ENCODE data around the gene PAQR4.

PAQR4 gene

GRCh38 chr16:2946649-2947048 lies 22.5 kb upstream of the PAQR4 start:
- no peak for DNase-seq

DNA sequence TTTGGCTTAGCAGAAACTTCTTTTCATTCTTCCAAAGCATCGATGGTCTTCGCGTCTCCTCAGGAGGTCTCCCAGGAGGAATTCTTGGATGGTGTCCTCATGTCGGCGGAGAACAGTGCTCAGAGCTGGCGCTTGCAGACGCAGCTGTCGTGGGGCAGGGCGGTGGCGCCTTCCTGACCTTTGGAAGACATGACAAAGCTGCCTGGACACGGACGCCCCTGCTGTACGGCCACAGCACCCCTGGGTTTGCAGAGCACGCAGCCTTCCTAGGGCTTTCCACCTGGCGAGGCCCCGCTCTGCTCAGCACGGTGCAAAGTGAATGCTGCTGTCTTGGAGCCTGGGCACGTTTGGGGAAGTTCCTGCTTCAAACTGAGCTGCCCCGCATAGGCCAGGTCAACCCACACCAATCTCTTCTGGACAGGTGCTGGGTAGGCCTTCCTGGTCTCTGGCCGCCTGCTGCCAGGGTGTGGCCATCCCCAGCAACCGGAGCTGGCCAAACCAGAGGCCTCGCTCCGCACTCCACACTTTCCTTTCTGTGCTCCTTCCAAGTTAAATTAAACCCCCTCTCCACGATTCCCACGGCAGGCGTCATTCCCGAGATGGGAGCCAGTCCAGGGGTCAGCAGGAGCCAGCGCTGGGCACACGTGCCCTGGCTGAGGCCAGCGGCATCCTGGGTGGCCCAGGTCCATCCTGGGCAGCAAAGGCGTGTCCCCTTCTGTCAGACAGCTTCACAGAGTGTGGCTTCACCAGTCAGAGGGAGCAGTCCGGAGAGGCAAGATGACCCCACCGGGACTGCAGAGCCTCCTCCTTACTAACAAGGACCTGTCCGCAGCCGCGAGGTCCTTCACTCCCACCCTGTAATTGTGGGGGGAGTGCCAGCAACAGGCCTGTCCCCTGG lies 20.1 kb upstream of the PAQR4 start:
- DNase-seq, result no peak

- DNase-seq, result no peak
These were observed 19.3 kb upstream of the PAQR4 start for GRCh38 chr16:2949705-2950352.

GRCh38 chr16:2950353-2950724 lies 18.8 kb upstream of the PAQR4 start:
- no peak for DNase-seq

- DNase-seq, result no peak
These were observed 18.4 kb upstream of the PAQR4 start for GRCh38 chr16:2950773-2951172.

DNA sequence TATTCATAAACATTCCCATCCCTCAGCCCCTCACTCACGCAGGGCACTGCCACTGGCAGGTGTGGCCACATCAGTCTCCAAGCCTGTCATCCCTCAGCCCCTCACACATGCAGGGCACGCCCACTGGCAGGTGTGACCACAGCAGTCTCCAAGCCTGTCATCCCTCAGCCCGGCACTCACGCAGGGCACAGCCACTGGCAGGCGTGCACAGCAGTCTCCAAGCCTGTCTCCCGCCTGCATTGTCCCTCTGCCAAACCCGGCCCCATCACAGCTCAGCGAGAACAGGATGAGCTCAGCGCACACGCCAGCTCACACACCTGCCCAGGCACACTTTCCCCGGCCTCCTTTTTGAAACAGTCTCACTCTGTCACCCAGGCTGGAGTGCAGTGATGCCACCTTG lies 16.5 kb upstream of the PAQR4 start:
- no peak for DNase-seq

DNA sequence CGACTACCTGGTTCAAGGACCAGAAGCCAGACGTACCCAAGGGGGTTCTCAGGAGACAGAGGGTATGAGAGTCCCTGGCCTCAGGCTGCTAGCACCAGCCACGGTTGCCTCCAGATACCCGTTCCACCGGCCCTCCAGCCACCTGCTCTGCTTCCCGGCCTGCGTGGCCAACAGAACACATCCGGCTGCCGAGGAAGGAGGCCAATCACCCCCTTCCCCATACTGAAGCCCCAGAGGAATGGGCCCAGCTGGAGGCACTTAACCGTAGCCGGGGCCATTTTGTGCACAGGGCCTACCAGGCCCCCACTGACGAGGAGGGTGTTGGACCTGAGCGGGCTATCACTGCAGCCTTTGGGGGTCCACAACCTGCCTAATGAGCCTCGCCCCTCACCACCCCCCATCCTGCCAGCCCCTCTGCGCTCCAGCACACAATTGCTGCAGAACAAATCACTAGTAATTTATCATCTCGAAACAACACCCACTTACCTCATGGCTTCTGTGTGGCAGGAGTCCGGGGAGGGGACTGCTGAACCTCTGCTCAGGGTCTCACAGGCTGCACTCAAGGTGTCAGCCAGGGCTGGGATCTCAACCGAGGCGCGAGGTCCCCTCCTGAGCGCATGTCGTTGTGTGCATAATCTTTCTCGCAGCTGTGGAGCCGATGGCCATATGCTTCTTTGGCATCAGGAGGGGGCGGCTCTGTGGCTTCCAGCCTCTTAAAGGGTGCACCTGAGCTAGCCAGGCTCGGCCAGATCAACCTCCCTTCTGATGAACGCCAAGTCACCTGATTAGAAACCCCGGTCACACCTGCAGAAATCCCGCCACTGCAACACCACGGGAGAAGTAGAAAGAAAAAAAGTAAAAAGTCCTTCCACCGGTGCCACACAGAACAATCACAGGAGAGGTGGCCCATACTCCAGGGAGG lies 15.2 kb upstream of the PAQR4 start:
- DNase-seq, result no peak

- no peak for DNase-seq
These were observed 14.3 kb upstream of the PAQR4 start for GRCh38 chr16:2954656-2955381.

GRCh38 chr16:2955438-2955778 lies 13.7 kb upstream of the PAQR4 start:
- DNase-seq, result no peak

GRCh38 chr16:2955779-2956578 lies 13.2 kb upstream of the PAQR4 start:
- no peak for DNase-seq

DNA sequence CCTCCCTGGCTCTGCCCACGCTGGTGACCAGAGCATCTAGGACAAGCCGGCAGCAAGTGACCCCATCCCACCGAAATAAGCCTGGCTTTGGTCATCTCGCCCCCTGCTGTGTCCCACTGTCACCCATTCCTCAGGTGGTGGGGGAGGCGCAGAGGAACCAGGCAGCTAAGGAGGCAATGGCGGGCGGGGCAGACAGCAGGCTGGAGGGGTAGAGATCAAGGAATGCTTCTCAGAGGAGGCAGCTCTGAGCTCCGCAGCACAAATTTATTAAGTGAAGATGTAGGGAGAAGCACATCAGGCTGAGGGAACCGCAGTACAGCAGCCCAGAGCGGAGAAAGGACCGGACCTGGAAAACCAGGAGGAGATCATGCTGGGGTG lies 12.6 kb upstream of the PAQR4 start:
- DNase-seq, result no peak

DNA sequence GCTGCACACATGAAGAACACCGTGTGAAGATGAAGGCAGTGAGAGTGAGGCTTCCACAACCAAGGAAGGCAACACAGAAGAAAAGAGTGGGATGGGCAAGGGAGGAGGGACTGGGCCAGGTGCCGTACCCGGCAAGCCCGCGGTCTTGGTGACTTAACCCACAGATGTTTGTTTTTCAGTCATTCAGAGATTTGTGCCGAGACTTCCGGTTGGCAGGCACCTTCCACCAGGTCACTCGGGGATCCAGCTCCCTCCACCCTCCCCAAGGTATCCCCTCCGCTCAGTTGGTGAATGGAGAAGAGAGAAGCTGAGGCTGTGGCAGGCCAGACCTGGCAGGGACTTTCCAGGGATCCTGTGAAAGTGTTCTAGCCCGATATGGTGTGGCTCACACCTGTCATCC lies 9.9 kb upstream of the PAQR4 start:
- no peak for DNase-seq

- DNase-seq, result no peak
These were observed 8.8 kb upstream of the PAQR4 start for GRCh38 chr16:2960183-2961010.

DNA sequence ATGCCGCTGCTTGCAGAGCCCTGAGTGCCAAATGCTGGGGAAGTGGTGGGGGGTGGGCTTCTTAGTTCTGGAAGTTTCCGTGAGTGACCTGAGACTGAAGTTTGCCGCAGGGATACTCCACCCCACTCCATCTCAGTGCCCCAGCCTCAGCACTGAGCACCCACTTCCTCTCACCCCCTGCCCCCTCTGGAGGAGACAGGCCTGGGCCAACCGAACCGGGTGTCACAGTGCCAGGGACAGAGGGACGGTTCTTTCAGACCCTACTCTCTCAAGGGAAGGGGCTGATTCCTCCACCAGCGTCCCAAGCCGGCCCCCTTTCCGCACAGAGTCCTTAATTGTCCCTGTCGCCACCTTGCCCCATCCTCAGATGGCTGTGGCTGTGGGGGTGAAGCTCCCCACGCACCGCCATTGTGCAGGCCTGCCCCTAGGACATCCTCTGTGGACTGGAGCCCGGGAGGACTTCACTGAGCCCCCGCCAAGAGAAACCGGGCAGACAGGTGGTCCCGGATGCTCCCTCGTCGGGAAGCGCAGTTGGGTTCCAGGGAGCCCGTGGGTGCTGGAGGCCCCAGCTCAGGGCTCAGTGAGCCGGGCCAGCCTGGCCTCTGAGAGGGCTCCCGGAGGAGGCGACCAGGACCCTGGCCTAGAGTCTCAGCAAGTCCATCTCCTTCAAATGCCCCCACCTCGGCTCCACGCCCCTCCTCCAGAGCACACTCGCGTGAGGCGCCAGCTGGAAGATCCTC lies 6.6 kb upstream of the PAQR4 start:
- DNase-seq, result no peak

GRCh38 chr16:2963074-2963722 lies 6.0 kb upstream of the PAQR4 start:
- DNase-seq, result no peak

GRCh38 chr16:2963723-2964474 lies 5.2 kb upstream of the PAQR4 start, which contains the start of gene KREMEN2:
TSS of gene KREMEN2 (plus strand) at chr16:2964275. CDS start at chr16:2964521, 246 bp downstream.
- DNase-seq, result no peak

DNA sequence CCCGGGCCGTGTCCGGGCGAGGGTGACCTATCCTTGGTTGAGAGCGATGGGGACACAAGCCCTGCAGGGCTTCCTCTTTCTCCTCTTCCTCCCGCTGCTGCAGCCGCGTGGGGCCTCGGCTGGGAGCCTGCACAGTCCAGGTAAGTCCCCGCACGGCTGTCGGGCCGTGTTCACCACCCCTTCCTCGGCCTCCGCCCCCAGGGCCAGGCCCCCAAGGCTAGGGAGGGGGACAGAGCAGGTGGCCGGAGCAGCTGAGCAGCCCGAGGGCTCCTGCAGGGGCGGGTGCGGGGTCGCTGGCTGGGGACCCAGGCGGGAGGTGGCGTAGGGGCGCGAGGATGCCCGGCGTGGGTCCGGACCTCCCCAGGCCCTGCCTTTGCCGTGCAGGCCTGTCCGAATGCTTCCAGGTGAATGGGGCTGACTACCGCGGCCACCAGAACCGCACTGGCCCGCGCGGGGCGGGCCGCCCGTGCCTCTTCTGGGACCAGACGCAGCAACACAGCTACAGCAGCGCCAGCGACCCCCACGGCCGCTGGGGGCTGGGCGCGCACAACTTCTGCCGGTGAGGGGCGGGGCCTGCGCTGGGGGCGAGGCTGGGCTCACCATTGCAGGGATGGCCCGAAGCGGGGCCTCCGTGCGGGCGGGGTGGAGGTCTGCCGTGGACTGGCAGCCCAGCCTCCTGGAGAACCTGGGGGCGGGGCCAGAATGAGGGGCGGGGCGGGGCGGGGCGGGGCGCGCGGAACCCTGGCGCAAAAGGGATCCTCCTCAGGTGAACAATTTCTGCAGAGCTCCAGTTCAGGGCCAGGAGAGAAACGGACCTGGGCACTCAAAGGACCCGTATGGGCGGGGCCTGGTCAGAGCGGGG lies 4.4 kb upstream of the PAQR4 start:
- DNase-seq, result peak; percentile 39

All from activated gamma-delta T cell treated with Interleukin-2 at 50 U/mL for 16 hours (primary cell).